Activated CD8-positive, alpha-beta memory T cell treated with anti-CD3 and anti-CD28 coated beads for 48 hours (primary cell): ENCODE measurements around the gene SGMS1.

Source experiments
- DNase-seq, 3 experiments: peaks; one replicate each; pipeline ENCODE4 v3.0.0-alpha.2; 2020; ENCODE audit warnings: low read depth in 2 of 3, low spot score in 2 of 3

SGMS1 gene

GRCh38 chr10:50404021-50404773 lies 219.6 kb downstream of the SGMS1 start:
- no peak for DNase-seq

GRCh38 chr10:50403074-50403473 lies 220.7 kb downstream of the SGMS1 start:
- DNase-seq: no peak

GRCh38 chr10:50402466-50402865 lies 221.3 kb downstream of the SGMS1 start:
- DNase-seq: no peak

- DNase-seq: no peak
Observed at GRCh38 chr10:50400694-50401093, 223.1 kb downstream of the SGMS1 start.

GRCh38 chr10:50398823-50399222 lies 224.9 kb downstream of the SGMS1 start:
- DNase-seq: no peak

GRCh38 chr10:50398381-50398780 lies 225.4 kb downstream of the SGMS1 start:
- no peak for DNase-seq

- DNase-seq: no peak
Observed at GRCh38 chr10:50397312-50398140, 226.2 kb downstream of the SGMS1 start.

GRCh38 chr10:50396491-50397311 lies 227.1 kb downstream of the SGMS1 start:
- DNase-seq: no peak

- DNase-seq: no peak
Observed at GRCh38 chr10:50395851-50396250, 227.9 kb downstream of the SGMS1 start.

GRCh38 chr10:50395271-50395670 lies 228.5 kb downstream of the SGMS1 start:
- no peak for DNase-seq

- DNase-seq: no peak
Observed at GRCh38 chr10:50394832-50395231, 228.9 kb downstream of the SGMS1 start.

- no peak for DNase-seq
Observed at GRCh38 chr10:50393784-50394467, 229.8 kb downstream of the SGMS1 start.

- DNase-seq: no peak
Observed at GRCh38 chr10:50392966-50393718, 230.6 kb downstream of the SGMS1 start.

- DNase-seq: no peak
Observed at GRCh38 chr10:50392426-50392825, 231.3 kb downstream of the SGMS1 start.

GRCh38 chr10:50390302-50390701 lies 233.5 kb downstream of the SGMS1 start:
- DNase-seq: no peak

- no peak for DNase-seq
Observed at GRCh38 chr10:50388181-50388580, 235.6 kb downstream of the SGMS1 start.

- DNase-seq: no peak
Observed at GRCh38 chr10:50387732-50388073, 236.1 kb downstream of the SGMS1 start.

- DNase-seq: no peak
Observed at GRCh38 chr10:50387007-50387731, 236.6 kb downstream of the SGMS1 start.

- DNase-seq: no peak
Observed at GRCh38 chr10:50385624-50386023, 238.1 kb downstream of the SGMS1 start.

GRCh38 chr10:50384898-50385297 lies 238.9 kb downstream of the SGMS1 start:
- no peak for DNase-seq
